GM19455 (cell line): ENCODE data around the gene GOLGA6C.
"Not testable (repeated sequence)": the region's sequence is repeated elsewhere in the genome, so short reads cannot be mapped to it uniquely, and the experiment has no call there.

Experiments
- ATAC-seq: cut with Tn5 transposase; IDR thresholded peaks from one replicate; pipeline ENCODE4 v1.9.1; 2021; ENCODE audit not compliant: unreplicated experiment

GOLGA6C gene

GRCh38 chr15:75313116-75313845, 55.1 kb downstream of the GOLGA6C start:
- no peak for ATAC-seq

GRCh38 chr15:75314552-75315290, 56.6 kb downstream of the GOLGA6C start:
- ATAC-seq, result no peak

GRCh38 chr15:75319231-75319897, 61.2 kb downstream of the GOLGA6C start:
- not testable (repeated sequence) for ATAC-seq
